Measurements from ENCODE around the gene NRARP. TPM values are rescaled to one million over a fixed set of nuclear protein-coding genes. Genes with fewer than 3 reads are reported as not detected.

NRARP gene
- total and polyA plus RNA-seq, 2 of the 13 experiments (the other 11 are each of a cell fraction or from before 2014, with no cell fraction given): 0.22 to 0.46 TPM

DNA sequence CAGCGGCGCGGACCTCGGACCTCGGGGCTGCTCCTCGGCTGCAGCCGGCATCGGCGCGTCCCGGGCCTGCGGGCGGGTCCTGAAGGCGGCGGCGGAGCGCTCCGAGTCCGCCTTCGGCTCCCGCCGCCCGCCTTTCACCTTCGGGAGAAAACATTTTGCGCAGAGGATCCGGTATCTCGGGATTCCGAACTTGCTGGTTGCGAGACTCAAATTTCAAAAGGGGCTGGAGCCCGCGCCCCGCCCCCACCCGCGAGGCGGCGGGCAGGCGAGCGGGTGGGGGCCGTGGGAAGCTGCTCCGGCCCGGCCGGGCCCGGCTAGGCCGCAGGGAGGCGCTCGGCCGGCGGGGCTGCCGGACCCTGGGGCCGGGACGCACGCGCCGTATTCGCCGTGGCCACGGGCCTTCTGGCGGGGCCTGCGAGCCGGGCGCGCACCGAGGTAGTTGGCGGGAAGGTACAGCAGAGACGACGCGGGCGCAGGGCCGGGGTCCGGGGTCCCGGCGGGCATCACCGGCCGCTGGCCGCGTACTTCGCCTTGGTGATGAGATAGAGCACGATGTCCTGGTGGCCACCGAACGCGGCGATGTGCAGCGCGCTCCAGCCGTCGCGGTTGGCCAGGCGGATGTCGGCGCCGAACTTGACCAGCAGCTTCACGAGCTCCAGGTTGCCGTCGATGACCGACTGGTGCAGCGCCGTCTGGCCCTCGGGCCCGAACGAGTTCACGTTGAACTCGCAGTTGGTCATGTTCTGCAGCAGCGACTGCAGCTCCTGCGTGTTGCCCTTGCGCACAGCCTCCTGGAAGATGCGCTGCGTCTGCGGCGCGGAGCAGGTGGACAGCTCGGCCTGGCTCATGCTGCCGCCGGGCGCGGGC, 757 bp downstream of the NRARP start (continued):
- TF ChIP-seq, protein P1, sequence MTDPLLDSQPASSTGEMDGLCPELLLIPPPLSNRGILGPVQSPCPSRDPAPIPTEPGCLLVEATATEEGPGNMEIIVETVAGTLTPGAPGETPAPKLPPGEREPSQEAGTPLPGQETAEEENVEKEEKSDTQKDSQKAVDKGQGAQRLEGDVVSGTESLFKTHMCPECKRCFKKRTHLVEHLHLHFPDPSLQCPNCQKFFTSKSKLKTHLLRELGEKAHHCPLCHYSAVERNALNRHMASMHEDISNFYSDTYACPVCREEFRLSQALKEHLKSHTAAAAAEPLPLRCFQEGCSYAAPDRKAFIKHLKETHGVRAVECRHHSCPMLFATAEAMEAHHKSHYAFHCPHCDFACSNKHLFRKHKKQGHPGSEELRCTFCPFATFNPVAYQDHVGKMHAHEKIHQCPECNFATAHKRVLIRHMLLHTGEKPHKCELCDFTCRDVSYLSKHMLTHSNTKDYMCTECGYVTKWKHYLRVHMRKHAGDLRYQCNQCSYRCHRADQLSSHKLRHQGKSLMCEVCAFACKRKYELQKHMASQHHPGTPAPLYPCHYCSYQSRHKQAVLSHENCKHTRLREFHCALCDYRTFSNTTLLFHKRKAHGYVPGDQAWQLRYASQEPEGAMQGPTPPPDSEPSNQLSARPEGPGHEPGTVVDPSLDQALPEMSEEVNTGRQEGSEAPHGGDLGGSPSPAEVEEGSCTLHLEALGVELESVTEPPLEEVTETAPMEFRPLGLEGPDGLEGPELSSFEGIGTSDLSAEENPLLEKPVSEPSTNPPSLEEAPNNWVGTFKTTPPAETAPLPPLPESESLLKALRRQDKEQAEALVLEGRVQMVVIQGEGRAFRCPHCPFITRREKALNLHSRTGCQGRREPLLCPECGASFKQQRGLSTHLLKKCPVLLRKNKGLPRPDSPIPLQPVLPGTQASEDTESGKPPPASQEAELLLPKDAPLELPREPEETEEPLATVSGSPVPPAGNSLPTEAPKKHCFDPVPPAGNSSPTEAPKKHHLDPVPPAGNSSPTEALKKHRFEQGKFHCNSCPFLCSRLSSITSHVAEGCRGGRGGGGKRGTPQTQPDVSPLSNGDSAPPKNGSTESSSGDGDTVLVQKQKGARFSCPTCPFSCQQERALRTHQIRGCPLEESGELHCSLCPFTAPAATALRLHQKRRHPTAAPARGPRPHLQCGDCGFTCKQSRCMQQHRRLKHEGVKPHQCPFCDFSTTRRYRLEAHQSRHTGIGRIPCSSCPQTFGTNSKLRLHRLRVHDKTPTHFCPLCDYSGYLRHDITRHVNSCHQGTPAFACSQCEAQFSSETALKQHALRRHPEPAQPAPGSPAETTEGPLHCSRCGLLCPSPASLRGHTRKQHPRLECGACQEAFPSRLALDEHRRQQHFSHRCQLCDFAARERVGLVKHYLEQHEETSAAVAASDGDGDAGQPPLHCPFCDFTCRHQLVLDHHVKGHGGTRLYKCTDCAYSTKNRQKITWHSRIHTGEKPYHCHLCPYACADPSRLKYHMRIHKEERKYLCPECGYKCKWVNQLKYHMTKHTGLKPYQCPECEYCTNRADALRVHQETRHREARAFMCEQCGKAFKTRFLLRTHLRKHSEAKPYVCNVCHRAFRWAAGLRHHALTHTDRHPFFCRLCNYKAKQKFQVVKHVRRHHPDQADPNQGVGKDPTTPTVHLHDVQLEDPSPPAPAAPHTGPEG (CRISPR knock-in tag; IDR thresholded peaks at IDR 0.05): peak; percentile 67
- TF ChIP-seq BRCA1 (CRISPR knock-in tag; IDR thresholded peaks at IDR 0.05) (no peak), ASH2L (IDR thresholded peaks at IDR 0.05; ENCODE audit: insufficient read length, low read depth, low read length) (no peak), ZNF546 (CRISPR knock-in tag; conservative IDR thresholded peaks at IDR 0.05) (no peak), SMAD3 (CRISPR knock-in tag; IDR thresholded peaks at IDR 0.05) (no peak), ZNF615 (CRISPR knock-in tag; IDR thresholded peaks at IDR 0.05; ENCODE audit: borderline replicate concordance) (no peak), SRSF4 (IDR thresholded peaks at IDR 0.05; ENCODE audit: low read depth, low read length, poor library complexity, severe bottlenecking) (no peak), ZSCAN22 (CRISPR knock-in tag; IDR thresholded peaks at IDR 0.05) (no peak), ZNF607 (CRISPR knock-in tag; IDR thresholded peaks at IDR 0.05; ENCODE audit: borderline replicate concordance) (0 out of 2 replicates have a peak, but pooled peaks have one; percentile 37), POLR2A (IDR thresholded peaks at IDR 0.05; ENCODE audit: insufficient read depth in 1 of 2, low read depth in 2 of 2, low read length in 2 of 2) (no peak), ZNF761 (CRISPR knock-in tag; conservative IDR thresholded peaks at IDR 0.05) (no peak), HHEX (CRISPR knock-in tag; IDR thresholded peaks at IDR 0.05) (no peak), NBN (conservative IDR thresholded peaks at IDR 0.05) (no peak), ZNF33A (CRISPR knock-in tag; IDR thresholded peaks at IDR 0.05; ENCODE audit: borderline replicate concordance) (no peak), MAFF (IDR thresholded peaks at IDR 0.05; ENCODE audit: low read depth, low read length) (no peak), ZNF335 (CRISPR knock-in tag; IDR thresholded peaks at IDR 0.05) (no peak), ESRRA (CRISPR knock-in tag; IDR thresholded peaks at IDR 0.05; ENCODE audit: low read depth) (no peak)
- TF ChIP-seq, protein P2, sequence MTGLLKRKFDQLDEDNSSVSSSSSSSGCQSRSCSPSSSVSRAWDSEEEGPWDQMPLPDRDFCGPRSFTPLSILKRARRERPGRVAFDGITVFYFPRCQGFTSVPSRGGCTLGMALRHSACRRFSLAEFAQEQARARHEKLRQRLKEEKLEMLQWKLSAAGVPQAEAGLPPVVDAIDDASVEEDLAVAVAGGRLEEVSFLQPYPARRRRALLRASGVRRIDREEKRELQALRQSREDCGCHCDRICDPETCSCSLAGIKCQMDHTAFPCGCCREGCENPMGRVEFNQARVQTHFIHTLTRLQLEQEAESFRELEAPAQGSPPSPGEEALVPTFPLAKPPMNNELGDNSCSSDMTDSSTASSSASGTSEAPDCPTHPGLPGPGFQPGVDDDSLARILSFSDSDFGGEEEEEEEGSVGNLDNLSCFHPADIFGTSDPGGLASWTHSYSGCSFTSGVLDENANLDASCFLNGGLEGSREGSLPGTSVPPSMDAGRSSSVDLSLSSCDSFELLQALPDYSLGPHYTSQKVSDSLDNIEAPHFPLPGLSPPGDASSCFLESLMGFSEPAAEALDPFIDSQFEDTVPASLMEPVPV (CRISPR knock-in tag; IDR thresholded peaks at IDR 0.05): no peak
- TF ChIP-seq, protein P3, sequence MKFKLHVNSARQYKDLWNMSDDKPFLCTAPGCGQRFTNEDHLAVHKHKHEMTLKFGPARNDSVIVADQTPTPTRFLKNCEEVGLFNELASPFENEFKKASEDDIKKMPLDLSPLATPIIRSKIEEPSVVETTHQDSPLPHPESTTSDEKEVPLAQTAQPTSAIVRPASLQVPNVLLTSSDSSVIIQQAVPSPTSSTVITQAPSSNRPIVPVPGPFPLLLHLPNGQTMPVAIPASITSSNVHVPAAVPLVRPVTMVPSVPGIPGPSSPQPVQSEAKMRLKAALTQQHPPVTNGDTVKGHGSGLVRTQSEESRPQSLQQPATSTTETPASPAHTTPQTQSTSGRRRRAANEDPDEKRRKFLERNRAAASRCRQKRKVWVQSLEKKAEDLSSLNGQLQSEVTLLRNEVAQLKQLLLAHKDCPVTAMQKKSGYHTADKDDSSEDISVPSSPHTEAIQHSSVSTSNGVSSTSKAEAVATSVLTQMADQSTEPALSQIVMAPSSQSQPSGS (CRISPR knock-in tag; IDR thresholded peaks at IDR 0.05): no peak
